ENCODE results near the gene GNL3.
"Not testable (repeated sequence)": the region's sequence is repeated elsewhere in the genome, so short reads cannot be mapped to it uniquely, and the experiment has no call there.

Gene GNL3, protein sequence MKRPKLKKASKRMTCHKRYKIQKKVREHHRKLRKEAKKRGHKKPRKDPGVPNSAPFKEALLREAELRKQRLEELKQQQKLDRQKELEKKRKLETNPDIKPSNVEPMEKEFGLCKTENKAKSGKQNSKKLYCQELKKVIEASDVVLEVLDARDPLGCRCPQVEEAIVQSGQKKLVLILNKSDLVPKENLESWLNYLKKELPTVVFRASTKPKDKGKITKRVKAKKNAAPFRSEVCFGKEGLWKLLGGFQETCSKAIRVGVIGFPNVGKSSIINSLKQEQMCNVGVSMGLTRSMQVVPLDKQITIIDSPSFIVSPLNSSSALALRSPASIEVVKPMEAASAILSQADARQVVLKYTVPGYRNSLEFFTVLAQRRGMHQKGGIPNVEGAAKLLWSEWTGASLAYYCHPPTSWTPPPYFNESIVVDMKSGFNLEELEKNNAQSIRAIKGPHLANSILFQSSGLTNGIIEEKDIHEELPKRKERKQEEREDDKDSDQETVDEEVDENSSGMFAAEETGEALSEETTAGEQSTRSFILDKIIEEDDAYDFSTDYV

DNA sequence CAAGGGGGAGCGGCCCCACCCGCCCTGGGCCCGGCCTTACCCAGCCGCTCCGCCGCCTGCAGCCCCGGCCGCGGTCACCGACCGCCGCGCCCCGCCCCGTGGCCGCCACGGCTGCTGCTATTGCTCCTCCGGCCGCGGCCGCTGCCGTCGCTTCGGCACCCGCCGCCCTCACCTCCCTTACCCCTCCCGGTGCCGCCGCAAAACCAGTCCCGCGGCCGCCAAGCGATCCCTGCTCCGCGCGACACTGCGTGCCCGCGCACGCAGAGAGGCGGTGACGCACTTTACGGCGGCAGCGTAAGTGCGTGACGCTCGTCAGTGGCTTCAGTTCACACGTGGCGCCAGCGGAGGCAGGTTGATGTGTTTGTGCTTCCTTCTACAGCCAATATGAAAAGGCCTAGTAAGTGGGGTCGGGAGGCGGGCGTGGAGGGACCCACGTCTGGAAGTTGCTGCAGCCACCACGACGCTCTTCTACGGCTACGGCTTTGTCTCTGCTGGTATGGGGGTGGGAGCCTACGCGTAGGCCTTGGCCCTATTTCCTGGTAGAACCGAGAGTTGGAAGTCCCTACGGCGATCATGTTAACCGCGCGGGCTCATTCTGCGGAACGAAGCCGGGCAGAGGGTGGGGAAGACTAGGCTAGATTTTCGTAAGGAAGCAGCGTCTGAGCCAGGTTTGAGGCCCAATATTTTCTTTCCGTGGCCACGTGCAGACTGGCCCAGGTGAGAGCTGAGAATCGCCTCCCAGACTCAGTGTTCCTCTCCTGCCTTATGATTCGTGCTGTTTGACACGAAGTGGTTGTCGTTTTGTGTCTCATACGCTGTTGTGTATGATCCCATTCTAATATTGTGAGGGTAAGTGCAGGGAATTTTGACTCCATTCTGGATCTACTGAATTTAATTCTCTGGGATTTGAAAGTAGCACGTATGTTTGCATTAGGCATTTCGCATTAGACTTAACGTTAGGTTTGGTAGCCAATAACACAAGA lies at the start of gene GNL3, which contains the start of gene PBRM1:
Gene GNL3 (plus strand): TSS at position 324 of the 983 bp plus-strand sequence. CDS start 61 bp downstream, at position 385.
Gene PBRM1 (minus strand): TSS at position 205 of the 983 bp plus-strand sequence.
- peak; percentile 94 to 96 for DNase-seq

DNA sequence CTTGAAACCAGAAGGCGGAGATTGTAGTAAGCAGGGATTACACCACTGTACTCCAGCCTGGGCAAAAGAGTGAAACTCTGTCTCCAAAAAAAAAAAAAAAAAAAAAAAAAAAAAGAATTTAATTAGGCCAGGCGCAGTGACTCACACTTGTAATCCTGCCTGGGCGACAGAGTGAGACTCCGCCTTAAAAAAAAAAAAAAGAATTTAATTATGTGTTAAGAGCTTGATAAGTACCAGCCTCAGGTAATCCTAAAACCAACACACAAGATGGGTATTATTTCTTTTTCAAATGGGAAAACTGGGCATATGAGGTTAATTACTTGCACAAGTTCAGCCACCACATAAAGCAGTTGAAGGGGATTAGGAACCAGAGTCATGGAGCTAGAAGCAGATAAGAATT lies 49.2 kb upstream of the GNL3 start:
- no peak for DNase-seq

DNA sequence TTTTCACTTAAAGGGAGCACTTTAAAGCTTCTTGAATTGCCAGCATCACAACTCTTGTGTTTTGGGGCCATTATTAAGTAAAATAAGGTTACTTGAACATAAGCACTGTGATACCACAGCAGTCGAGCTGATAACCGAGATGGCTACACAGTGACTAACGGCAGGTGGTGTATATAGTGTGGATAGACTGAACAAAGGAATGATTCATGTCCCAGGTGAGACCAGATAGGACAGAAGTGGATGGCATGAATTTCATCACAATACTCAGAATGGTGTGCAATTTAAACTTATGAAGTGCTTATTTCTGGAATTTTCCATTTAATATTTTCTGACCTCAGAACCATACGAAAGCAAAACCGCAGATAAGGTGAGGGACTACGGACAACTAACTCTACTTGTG lies 40.3 kb upstream of the GNL3 start:
- no peak for DNase-seq

DNA sequence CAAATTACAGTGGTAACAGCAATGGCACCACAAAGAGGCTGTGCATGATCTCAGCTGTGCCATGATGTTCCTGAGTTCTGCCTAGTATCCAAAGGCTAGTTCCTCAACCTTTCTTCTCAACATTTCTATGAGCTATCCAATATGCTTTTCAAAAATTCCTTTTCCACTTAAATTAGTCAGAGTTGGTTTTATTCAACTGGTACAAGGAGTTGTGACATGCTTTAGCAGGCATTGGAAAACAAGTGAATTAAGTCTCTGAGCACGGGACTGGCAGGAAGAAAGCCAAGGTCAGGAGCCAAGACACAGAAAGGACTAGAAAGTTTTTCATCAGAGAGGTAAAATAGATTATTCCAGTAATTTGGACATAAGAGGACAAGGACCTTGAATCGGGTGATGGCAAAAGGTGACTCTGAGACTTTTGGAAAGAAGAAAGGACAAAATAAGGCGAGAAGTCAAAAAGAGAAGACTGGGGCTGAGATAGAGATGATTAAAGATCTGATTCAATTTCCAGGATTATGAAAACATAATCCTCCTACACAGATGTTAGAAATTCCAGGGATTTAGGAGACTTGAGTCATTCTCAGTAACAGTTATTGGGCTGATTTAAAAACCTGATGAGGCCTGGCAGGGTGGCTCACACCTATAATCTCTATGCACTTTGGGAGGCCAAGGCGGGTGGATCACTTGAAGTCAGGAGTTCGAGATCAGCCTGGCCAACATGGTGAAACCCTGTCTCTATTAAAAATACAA lies 36.2 kb upstream of the GNL3 start:
- DNase-seq = no peak

DNA sequence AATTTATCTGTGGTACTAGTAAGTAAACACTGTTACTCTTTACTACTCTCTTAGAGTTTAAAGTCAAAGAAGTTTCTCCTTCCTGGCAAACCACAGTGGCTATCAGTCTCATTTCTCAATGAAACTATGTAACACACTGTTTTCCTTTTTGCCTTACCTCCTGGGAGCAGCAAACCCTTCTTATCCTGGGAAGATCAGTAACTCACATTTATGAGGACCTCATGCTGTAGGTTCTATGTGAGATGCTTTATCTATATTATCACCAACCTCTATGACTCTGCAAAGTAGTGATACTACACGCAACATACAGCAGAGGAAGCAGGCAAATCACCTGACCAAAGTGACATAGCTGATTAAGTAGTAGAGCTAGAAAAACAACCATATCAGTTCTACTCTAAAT lies 35.4 kb upstream of the GNL3 start:
- DNase-seq = no peak

- DNase-seq = no peak
Observed at GRCh38 chr3:52651592-52651991, 34.2 kb upstream of the GNL3 start.

- no peak for DNase-seq
Observed at GRCh38 chr3:52655895-52656294, 29.9 kb upstream of the GNL3 start.

DNA sequence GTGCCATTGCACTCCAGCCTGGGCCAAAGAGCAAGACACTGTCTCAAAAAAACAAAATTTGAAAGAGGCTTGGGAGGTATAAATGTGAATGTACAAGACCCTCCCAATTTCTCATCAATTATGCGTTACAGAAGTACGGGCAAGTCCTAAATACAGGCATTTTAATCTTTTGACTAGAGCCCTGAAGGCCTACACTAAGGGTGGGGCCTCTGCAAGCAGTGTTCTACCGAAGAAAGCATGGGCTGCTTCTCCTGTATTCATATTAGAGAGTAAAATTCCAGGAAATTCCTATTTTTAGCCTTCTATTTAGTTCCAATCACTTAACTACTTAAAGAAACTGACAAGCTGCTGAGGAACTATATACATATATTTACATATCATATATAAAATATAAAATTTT lies 25.8 kb upstream of the GNL3 start:
- no peak for DNase-seq

DNA sequence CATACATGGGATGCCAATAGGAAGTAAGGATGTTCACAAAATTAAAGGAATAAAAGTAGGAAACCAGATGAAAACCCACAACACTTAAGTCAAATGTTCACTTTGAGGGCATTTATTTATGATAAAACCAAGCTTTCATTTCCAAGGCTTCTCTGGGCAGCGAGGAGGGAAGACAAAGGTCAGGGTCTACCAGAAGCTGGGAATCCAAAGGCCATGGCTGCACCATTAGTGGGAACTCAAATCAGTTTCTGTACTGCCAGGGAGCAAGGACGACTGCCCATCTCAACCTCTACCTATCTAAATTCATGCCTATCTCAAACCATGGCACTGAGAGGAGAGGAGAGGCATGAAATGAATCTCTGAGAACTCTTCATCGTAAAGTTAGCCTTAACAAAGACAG lies 22.7 kb upstream of the GNL3 start:
- DNase-seq = no peak

DNA sequence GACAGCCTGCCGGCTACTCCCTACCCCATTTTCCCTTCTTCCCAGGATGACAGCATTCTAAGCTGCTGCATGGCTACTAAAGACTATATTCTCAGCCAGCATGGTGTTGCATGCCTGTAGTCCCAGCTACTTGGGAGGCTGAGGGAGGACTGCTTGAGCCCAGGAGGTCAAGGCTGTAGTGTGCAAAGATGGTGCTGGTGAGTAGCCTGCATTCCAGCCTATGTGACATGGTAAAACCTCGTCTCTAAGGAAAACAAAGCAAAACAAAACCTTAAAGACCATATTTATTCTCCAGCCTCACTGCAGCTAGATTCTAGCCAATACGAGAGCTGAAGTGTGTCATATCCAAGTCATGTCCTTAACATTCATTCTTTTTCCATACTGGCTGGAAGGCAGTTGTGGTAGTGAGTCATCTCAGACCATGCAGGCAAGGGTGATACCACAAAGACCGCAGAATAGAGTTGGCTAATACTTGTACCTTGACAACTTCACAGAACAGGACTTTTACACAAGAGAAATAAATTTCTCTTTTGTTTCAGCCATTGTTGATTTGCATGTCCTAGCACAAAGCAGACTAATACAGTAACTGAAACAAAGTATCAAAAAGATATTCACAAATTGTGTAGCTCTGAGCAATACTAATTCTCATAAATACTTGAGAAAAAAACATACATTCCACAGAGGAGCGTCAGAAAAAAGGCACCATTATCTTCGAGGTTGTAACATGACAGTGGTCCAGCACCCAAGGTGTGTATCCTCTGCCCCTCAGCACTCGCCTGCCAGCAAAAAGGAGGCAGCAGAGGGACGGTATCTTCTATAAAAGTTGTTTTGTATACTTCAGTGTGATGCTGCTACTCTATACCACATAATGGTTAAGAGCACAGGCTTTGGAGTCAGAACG lies 15.0 kb upstream of the GNL3 start:
- DNase-seq = peak; percentile 48 to 61

- DNase-seq = no peak
Observed at GRCh38 chr3:52671676-52672075, 14.2 kb upstream of the GNL3 start.

DNA sequence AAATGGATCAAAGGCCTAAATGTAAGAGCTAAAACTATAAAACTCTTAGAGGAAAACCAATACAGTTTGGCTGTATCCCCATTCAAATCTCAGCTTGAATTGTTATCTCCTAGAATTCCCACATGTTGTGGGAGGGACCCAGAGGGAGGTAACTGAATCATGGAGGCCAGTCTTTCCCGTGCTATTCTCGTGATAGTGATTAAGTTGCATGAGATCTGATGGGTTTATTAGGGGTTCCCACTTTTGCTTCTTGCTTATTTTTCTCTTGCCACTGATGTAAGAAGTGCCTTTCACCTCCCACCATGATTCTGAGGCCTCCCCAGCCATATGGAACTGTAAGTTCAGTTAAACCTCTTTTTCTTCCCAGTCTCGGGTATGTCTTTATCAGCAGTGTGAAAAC lies 9.6 kb upstream of the GNL3 start:
- not testable (repeated sequence) for DNase-seq

DNA sequence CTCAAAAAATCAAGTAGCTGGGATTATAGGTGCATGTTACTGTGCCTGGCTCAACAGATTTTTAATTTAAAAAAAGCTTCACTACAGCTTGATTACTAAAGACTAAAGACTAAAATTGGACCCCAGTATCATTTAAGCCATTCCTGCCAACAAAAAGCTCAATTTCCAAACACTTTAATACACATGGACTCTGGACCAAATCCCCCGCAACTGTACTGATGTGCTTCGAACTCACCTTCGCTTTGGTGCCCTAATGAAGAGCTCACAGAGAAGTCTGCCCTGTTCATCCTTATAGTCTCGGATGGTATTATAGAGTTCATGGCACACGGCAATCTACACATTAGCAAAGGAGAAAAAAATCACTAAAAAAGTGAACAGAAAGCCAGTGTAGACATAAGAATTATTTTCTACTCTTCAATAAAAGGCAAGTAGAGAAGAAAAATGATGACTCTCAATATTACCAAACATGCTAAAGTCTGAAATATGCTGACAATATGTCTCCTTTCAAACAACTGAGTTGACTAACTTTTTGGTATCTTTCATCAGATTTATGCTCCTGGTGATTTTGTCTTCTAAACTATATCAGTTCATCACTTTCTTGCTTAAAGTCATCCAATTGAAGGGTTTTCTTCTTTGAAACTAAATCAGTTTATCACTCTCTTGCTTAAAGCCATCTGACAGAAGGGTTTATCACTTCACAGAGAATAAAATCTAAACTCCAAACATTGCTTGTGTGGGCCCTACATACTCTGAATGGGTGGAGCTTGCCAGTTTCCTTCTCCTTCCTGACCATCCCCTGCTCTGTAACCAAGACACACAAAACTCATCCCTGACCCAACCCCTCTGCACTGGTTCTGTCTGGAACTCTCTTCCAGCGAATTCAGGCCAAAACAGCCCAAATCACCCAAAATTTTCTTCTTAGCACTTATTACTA lies 7.3 kb upstream of the GNL3 start:
- no peak for DNase-seq

GRCh38 chr3:52679199-52679538 lies 6.7 kb upstream of the GNL3 start:
- DNase-seq = no peak

GRCh38 chr3:52679811-52680210 lies 6.0 kb upstream of the GNL3 start:
- no peak for DNase-seq

DNA sequence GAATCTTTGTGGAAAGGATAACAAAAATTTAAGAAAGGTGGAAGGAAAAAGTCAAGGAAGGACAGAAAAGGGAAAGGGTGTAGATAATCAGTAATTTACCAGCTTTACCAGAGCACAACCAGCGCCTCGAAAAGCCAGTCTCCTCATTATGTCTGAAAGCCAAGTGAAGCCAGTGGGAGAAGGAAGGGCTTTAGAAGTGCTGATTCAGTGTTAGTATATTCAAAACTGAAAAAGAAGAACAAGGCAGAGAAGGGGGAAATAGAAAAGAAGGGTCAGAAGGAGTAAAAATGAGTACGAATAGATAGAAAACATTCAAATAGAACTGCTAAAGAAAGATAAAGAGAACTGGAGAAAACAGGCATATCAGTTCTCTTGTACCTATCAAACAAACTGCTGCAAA lies 4.2 kb upstream of the GNL3 start:
- DNase-seq = no peak

- peak; percentile 58 to 59 for DNase-seq
Observed at GRCh38 chr3:52682016-52682415, 3.8 kb upstream of the GNL3 start.

- no peak for DNase-seq
Observed at GRCh38 chr3:52683611-52684010, 2.2 kb upstream of the GNL3 start.

GRCh38 chr3:52684184-52684583 lies 1.6 kb upstream of the GNL3 start:
- DNase-seq = no peak

- DNase-seq = peak; percentile 86 to 91
Observed at GRCh38 chr3:52685285-52685708, 535 bp upstream of the GNL3 start.
